ENCODE data around the gene OR14C36.

DNA sequence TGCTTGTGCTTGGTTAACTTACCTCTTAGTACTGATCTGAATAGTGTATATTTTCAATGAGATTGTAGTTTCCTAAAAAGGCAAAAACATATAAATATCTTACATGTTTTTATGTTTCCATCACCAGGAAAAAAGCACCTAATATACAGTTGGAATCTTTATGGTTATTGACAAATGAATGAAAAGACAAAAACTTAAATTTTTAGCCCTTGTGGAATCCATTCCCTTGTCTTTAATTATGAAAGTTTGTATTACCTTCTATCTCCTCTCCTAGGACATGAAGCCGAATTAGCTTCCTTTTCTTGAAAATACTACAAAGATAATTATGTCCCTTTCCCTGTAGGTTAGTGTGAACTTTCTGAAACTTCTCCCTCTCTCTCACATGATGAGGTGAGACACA, 45.3 kb upstream of the OR14C36 start, which contains the start of gene OR2T12:
- TF ChIP-seq CTCF (conservative IDR thresholded peaks at IDR 0.05) (no peak), ZFX (IDR thresholded peaks at IDR 0.05) (no peak)

All from C4-2B (cell line).